Measurements from ENCODE around the gene HCN2. TPM values are rescaled to one million over a fixed set of nuclear protein-coding genes. Genes with fewer than 3 reads are reported as not detected.
"Not testable (repeated sequence)": the region's sequence is repeated elsewhere in the genome, so short reads cannot be mapped to it uniquely, and the experiment has no call there.

The HCN2 gene
- total RNA-seq, 2 donors from 2014 or later, result 0.15 to 0.39 TPM

GRCh38 chr19:582497-583197 lies 7.0 kb upstream of the HCN2 start:
- ATAC-seq, result no peak

GRCh38 chr19:583198-583967 lies 6.3 kb upstream of the HCN2 start:
- intact Hi-C loops (cut with DNase I, micrococcal nuclease), result loop anchor here in 1 of 2 donors (10.0 kb wide), 1 partner anchor 151 kb away; no protein-coding TSS in a partner anchor
- peak; percentile 9 for ATAC-seq
- DNase-seq, result no peak

More at GRCh38 chr19:582497-583197, 7.0 kb upstream of the HCN2 start:
- no peak for DNase-seq
- intact Hi-C loops (cut with DNase I, micrococcal nuclease), result loop anchor here in 1 of 2 donors (10.0 kb wide), 1 partner anchor 152 kb away; no protein-coding TSS in a partner anchor

GRCh38 chr19:583968-584239 lies 5.8 kb upstream of the HCN2 start:
- intact Hi-C loops (cut with DNase I, micrococcal nuclease), result loop anchor here in 1 of 2 donors (10.0 kb wide), 1 partner anchor 151 kb away; no protein-coding TSS in a partner anchor
- DNase-seq (no peak), ATAC-seq (peak; percentile 16)

- intact Hi-C loops (cut with DNase I, micrococcal nuclease), result loop anchor here in 1 of 2 donors (10.0 kb wide), 1 partner anchor 150 kb away; no protein-coding TSS in a partner anchor
- ATAC-seq, result peak; percentile 60
- DNase-seq, result peak in 1 of 2 donors; percentile 47
Measured at GRCh38 chr19:584240-585001, 5.3 kb upstream of the HCN2 start.

GRCh38 chr19:585146-585545 lies 4.5 kb upstream of the HCN2 start:
- ATAC-seq, DNase-seq: not testable (repeated sequence)
- intact Hi-C loops (cut with DNase I, micrococcal nuclease), result loop anchor here in 1 of 2 donors (10.0 kb wide), 1 partner anchor 150 kb away; no protein-coding TSS in a partner anchor

- intact Hi-C loops (cut with DNase I, micrococcal nuclease), result loop anchor here in 1 of 2 donors (10.0 kb wide), 1 partner anchor 149 kb away; no protein-coding TSS in a partner anchor
- no peak for DNase-seq
- ATAC-seq, result no peak
Measured at GRCh38 chr19:585551-586110, 4.0 kb upstream of the HCN2 start.

GRCh38 chr19:588093-588740 lies 1.5 kb upstream of the HCN2 start:
- intact Hi-C loops (cut with DNase I, micrococcal nuclease), result loop anchor here in 1 of 2 donors (10.0 kb wide), 1 partner anchor 147 kb away; no protein-coding TSS in a partner anchor
- DNase-seq, result peak; percentile 71 to 75
- ATAC-seq, result peak; percentile 63

GRCh38 chr19:588741-589692 lies 664 bp upstream of the HCN2 start:
- DNase-seq (no peak), ATAC-seq (no peak)
- intact Hi-C loops (cut with DNase I, micrococcal nuclease), result loop anchor here in 1 of 2 donors (10.0 kb wide), 1 partner anchor 146 kb away; no protein-coding TSS in a partner anchor

GRCh38 chr19:590396-590745 lies 690 bp downstream of the HCN2 start:
- DNase-seq (no peak), ATAC-seq (no peak)
- intact Hi-C loops (cut with DNase I, micrococcal nuclease), result no loop called here

- ATAC-seq, result no peak
- intact Hi-C loops (cut with DNase I, micrococcal nuclease), result no loop called here
- DNase-seq, result no peak
Measured at GRCh38 chr19:590750-591098, 1.0 kb downstream of the HCN2 start.

- ATAC-seq (peak; percentile 49), DNase-seq (peak in 1 of 2 donors; percentile 42)
- intact Hi-C loops (cut with DNase I, micrococcal nuclease), result no loop called here
Measured at GRCh38 chr19:591099-591958, 1.6 kb downstream of the HCN2 start.

GRCh38 chr19:592101-592500 lies 2.4 kb downstream of the HCN2 start:
- intact Hi-C loops (cut with DNase I, micrococcal nuclease), result no loop called here
- ATAC-seq, result no peak
- DNase-seq, result no peak

GRCh38 chr19:593055-593454 lies 3.4 kb downstream of the HCN2 start:
- no peak for ATAC-seq
- no peak for DNase-seq
- intact Hi-C loops (cut with DNase I, micrococcal nuclease), result no loop called here

GRCh38 chr19:593505-593904 lies 3.8 kb downstream of the HCN2 start:
- DNase-seq (no peak), ATAC-seq (no peak)
- intact Hi-C loops (cut with DNase I, micrococcal nuclease), result no loop called here

GRCh38 chr19:594265-594870 lies 4.7 kb downstream of the HCN2 start:
- DNase-seq (no peak), ATAC-seq (no peak)
- intact Hi-C loops (cut with DNase I, micrococcal nuclease), result no loop called here
